Activated CD8-positive, alpha-beta memory T cell treated with anti-CD3 and anti-CD28 coated beads, Interleukin-2, amount 50 U/mL, for 1 hour (primary cell): ENCODE results near the gene GIT1.

ENCODE experiments used
- DNase-seq: peaks from one replicate; pipeline ENCODE4 v3.0.0-alpha.2; 2020; ENCODE audit errors: extremely low read depth

The GIT1 gene

DNA sequence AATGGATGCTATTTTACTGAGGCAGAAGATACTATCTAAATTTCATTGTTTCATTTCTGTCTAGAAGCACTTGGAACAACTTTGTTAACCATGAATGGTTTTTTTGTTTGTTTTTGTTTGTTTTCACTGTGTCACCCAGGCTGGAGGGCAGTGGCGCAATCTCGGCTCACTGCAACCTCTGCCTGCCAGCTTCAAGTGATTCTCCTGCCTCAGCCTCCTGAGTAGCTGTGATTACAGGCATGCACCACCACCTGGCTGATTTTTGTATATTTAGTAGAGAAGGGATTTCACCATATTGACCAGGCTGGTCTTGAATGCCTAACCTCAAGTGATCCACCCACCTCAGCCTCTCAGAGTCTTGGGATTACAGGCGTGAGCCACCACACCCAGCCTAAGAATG, 63.1 kb downstream of the GIT1 start:
- no peak for DNase-seq

DNA sequence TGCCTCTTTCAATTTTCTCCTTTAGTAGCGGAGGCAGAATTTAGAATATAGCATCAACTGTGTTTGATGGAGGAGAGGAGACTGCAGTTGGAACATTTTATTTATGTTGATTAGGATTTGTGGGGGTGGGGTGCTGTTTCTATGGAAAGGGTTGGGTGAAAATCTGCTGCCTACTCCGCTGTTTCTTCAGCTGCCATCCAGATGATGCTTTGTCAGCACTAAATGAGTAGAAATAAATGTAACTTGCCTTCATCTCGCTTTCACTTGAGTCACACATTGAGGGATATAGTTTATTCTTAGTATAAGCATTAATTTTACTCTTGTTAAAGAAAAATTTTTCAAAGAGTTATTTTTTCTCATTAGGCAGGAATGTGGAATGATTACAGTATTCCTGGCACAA, 64.8 kb downstream of the GIT1 start:
- DNase-seq, result no peak
